GM18868 (cell line): ENCODE data around the gene PGAM2.

Experiments used
- ATAC-seq: cut with Tn5 transposase; IDR thresholded peaks from one replicate; pipeline ENCODE4 v1.9.1; 2021; ENCODE audit warnings: mild to moderate bottlenecking, moderate library complexity; ENCODE audit not compliant: unreplicated experiment

Gene PGAM2

DNA sequence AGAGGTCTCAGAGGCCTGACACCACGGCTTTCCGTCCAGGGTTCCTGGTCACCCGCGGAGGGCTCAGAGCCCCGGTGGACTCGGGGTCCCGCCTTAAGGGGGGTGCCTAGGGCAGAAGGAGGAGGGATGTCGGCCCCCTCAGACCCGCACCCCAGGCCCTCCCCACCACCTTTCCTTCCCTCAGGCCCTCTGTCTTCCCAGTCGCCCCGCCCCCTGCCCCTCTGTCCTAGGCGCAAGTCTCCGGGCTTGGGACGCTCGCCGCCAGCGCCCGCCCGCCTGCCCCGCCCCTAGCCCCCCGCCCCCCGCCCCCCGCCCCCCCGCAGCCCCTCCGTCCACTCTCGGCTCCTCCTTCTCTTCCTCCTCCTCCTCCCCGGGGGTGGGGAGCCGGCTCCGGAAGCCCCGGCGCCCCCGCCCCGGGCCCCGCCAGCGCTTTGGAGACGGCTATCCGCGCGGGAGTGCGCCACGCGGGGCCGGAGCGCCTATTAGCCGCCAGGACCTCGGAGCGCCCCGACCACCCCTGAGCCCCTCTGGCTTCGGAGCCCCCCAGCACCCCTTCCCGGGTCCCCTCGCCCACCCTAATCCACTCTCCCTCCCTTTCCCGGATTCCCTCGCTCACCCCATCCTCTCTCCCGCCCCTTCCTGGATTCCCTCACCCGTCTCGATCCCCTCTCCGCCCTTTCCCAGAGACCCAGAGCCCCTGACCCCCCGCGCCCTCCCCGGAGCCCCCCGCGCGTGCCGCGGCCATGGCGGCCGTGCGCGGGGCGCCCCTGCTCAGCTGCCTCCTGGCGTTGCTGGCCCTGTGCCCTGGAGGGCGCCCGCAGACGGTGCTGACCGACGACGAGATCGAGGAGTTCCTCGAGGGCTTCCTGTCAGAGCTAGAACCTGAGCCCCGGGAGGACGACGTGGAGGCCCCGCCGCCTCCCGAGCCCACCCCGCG, 38.8 kb upstream of the PGAM2 start, which contains the start of gene AEBP1:
AEBP1 (plus strand) TSS at position 423 of the 937 bp plus-strand sequence; CDS start at position 744, 321 bp downstream.
- no peak for ATAC-seq

DNA sequence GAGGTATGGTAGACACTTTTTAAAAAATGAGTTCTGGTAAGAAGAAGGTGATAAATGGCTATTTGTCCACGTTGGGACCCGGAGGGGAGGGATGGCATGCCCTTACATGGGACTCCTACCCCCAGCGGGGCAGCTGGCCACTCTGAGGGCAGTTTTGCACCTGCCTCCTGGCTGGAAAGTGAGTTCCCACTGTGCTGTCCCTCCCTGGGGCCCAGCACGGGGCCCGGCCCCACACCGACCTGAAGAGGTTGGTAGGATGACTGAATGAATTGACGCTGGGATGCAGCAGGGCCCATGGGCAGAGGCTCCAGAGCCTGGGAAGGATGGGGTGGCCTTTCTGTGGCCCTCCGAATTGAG, 38.2 kb upstream of the PGAM2 start:
- no peak for ATAC-seq

DNA sequence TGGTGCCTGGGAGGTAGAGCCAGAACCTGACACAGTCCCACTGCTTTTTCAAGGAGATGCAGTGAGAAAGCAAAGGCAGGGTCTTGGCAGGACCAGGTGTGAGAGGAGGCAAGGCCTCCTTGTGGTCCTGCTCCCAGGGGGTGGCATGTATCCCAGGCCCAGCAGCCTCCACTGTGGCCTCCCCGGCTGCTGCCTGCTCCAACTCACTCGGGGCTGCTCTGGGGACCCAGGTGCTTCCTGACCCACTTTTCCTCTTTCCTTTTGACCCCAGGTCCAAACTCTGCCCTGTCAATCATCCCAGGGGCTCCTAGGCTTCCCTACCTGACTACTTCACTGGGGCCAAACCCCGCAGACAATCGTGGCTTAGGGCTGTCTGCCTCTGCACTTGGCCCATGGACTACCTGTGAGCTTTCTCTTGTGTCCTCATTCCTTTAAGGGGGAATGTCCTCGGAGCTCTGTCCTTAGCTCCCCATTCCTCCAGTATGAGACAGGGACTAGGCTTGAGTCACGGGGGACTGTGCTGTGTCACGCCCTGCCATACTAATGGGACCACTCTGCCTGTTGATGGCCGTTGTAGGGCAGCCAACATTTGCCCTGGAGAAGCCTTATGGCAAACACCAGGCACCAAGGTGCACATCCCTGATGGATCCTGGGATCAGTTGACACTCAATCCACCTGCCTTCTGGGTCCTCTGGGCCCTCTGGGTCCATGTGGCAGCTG, 37.6 kb upstream of the PGAM2 start:
- no peak for ATAC-seq

DNA sequence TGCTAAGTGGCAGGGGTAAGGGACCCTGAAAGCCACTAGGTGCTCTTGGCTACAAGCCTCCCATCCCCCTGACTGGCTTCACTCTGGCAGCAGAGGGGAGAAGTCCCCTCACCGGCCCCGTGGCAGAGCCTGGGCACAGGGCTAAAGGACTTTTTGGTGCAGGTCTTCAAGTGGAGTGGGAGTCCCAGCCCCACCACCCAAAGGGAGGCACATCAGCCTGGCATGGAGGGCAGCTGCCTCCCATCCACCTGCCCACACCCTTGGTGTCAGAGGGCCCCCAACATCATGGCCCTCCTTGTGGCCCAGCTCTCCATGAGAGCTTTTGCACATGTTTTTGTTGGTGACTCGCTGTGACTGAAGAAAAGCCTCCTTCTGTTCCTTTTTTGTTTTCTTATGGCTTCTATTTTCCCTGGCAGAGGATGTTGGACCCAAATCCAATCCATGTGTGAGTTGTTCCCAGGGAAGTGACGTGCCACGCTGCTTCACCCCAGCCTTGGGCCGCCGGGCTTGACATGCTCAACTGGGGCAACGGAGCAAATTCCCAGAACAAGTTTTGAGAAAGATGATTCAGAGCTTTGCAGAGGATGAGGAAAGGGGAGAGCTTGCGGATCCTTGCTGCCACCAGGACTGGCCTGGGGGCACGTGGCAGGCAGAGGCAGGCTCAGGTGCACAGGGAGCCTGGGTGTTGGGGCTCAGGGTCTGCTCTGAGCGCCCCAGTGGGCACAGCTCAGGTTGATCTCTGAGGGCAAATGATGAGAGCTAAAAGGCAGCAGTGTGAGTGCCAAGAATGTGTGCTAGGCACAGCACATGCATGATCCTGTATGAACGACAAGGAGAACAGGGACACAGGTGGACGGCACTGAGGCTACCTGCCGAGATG, 36.8 kb upstream of the PGAM2 start:
- no peak for ATAC-seq

DNA sequence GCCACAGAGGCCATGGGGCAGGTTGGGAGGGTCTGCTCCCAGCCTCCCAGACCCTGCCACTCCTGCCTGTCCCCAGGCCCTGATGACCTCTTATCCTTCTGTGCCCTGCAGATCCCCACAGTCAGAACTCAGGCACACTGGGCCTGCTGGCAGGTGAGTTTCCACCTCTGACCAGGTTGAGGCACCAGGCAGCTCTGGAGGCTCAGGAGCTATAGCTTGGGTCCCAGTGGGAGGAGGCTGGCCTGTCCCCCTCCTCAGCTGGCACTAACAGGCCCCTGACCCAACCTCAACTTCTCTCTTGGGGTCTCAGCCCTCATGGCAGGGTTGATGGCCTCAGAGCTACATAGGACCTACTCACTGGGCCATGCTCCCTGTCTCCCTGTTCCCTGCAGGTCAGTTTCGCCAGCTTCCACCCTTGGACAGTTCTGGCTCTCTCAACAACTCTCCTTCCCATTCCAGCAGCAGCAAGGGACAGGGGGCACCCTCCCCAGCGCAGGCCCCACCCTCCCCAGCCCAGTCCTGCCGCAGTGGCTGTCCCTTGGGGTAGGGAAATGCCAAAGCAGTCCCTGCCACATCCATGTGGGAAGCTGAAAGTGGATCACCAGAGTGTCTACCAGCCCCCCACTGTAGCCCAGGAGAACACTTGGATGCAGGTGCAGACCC, 36.1 kb upstream of the PGAM2 start:
- no peak for ATAC-seq

DNA sequence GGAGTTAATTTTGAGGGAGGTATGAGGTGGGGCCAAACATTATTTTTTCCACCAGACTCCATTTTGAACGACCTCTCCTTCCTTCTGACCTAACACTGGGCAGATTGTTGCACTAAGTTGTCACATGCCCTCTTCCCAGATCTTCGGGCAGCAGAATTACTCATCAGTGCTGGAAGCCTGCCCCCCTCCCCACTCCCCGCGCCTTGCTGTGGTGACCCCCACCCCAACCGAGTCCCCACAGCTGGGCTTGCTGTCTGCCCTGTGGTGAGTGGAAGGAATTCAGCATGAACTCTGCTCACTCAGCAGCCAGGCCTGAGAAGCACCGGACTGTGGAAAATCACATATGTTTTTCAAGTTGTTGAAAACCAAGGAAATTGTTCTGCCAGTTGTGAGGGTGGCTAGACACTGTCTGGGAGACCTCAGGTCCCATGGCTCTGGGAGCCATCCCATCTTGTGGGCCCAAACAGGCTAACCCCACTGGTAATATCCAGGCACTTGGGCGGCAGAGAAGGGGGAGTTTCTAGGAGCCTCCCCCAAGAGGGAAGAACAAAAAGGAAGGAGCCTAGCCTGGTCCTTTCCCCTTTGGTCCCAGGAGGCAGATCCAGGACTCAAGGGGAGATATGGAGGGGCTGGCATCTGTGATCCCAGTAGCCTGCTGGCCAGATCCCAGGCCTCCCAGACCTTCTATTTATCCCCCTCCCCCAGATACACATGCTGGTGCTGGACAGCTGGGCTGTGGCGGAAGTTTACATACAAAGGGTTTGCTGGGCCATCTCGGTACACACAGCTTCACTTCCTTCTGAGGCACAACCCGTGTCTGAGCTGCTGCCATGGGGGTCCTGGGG, 35.3 kb upstream of the PGAM2 start:
- ATAC-seq = no peak

DNA sequence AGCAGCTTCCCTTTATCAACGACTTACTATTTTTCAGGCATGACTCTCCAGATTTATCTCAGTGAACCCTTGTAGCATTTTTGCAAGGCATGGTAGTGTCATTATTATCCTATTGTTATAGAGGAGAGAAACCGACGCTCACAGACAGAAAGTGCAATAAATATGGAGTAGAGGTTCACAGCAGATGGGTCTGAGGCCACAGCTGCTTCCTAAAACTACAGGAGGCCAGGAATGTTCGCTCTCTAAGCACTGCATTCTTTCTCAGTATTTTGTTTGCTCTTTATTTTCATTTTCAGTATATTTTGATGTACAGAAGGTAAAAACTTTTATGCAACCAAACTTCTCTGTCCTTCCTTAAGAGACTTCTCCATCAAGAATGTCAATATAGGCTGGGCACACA, 34.3 kb upstream of the PGAM2 start:
- no peak for ATAC-seq

DNA sequence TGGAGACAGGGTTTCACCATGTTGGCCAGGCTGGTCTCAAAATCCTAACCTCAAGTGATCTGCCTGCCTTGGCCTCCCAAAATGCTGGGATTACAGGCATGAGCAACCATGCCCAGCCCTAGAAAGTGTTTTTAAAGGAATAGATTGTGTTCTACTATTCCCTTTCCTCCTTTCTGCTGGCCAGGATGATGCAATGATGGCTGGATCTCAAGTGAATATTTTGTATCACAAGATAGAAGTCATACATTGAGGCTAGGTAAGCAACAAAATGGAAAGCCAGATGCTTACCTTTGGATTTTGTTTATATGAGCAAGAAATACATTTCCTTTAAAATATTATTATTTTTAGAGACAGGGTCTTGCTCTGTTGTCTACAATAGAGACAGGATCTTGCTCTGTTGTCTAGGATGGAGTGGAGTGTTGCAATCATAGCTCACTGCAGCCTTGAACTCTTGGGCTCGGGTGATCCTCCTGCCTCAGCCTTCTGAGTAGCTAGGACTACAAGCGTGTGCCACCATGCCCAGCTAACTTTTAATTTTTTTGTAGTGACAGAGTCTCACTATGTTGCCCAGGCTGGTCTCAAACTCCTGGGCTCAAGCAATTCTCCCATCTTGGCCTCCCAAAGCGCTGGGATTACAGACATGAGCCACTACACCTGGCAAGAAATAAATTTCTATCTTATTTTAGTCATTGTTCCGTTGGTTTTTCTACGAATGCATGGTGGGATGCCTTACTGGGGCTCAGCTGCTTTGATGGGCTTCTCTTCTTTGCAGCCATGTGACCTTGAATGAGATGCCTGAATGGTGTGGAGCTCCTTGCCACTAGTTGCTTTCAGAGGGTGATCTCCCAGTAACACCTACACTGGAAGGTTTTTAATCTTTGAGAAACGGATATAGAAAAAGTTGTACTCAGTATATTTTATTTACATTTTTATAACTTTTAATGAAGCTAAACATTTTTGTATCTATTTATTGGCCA, 33.0 kb upstream of the PGAM2 start:
- no peak for ATAC-seq

DNA sequence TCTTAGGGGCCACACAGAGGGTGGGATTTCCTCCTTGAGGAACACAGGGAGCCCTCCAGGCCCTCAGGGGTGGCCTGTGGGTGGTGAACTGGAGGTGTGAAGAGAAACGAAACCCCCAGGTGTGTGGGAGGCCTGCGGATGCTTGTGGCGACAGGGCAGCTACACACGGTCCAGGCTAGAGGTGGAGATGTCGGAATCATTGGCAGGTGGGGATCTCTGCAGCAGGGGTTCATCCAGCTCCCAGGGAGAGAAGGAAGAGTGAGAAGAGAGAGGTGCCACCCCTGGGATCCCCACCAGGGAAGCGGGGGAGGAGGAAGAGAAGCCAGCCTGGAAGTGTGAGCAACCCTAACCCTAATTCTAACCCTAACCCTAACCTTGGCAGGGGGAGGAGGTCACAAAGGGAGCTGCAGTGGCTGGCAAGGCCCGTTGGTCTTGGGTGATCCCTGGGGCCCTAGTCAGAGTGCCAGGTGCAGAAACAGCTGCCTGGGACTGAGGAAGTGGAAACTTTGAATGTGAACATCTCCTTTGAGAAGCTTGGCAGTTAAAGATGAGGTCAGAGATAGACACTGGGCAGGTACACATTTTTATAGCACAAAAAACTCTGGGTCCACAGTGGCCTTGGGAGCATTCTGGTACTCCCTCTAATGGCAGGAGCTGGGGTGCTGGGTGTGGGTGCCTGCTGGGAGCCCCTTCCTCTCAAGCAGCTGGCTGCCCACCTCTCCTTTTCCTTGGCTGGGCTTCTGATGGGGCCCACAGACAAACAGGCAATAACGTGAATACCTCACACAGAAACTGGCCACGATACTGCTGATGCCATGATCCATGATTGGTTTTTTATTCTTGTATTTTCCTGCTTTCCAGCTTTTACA, 31.9 kb upstream of the PGAM2 start:
- peak; percentile 68 for ATAC-seq

DNA sequence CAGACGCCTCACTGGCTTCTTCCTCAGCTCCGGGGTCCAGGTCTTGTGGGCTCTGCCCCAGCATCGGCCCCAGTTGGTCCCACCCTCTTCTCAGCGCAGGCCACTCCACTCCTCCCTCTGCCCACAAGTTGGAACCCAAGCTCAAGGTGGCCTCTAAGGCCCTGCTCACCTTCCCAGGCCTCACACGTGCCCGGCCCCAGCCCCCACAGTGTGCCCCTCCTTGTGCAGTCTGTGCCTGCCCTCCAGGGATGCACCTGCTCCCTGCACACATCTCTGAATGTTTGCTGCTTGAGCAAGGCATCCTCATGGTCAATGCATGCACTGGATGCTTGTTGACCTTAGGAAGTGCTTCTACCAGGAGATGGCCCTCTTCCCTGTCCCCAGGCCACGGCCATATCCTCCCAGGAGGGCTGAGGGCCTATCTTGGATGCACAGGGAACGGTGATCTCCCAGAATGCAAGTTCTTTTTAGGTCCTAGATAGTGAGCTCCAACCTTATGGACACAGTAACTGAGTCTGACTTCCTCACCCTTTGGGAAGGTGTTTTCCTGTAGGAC, 31.0 kb upstream of the PGAM2 start:
- ATAC-seq = no peak

DNA sequence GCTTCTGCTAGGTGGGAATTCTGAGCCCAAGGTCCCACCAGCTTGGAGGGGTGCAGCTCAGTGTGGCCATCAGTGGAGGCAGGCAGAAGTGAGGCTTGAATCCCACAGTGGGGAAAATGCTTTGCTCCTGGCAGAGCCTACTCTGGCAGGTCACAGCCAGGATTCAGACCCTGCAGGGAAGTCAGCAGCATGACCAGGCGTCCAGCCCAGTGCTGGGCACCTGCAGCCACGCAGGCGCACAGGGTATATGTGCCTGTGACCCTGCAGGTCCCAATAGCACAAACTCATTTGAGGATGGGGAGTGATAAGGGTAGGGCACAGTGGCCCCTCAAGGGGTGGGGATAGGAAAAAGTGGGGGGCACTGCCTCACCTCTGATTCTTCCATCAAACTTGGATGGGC, 30.4 kb upstream of the PGAM2 start:
- no peak for ATAC-seq

DNA sequence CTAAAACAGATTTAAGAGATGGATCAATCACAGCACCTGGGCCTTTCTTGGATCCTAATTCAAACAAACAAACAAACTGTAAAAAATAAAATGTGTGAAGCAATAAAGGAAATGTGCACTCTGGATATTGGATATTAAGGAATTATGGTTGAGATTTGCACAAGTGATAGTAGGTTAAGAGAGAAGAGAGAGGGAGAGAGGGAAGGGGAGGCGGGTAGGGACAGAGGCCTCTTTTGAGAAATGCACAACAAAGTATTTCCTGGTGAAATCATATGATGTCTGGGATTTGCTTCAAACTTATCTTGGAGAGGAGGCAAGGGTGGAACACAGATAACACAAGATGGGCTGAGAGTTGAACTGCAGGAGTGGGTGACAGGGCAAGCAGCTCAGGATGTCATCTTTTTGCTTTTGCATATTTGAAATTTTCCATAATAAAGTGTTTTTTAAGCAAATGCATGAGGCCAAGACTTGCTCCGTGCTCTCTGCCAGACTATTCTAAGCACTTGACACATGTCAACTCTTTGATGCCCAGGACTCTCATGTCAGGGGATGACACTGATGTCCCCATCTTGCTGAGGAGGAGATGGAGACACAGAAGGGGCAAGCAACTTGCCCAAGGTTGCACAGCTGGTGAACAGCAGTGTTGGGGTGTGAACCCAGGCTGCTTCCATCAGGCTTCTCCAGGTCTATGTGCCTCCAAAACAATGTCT, 29.7 kb upstream of the PGAM2 start:
- no peak for ATAC-seq

DNA sequence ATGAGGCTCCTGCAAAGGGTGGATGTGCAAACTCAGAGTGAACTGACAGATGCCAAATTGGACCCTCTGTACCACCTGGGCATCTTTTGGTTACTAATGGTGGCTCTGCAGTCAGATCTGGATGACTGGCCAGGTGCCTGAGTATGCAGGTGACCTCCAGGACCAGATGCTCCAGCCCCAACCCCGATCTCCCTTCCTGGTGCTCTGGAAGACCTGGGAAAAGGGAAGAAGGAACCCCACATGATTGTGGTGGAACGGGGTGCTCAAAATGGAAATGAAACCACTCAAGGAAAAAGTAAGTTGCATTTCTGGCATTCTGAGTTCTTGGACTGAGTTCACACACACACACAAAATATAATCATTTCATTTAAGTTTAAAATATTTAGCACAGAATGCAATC, 29.0 kb upstream of the PGAM2 start:
- ATAC-seq = no peak

DNA sequence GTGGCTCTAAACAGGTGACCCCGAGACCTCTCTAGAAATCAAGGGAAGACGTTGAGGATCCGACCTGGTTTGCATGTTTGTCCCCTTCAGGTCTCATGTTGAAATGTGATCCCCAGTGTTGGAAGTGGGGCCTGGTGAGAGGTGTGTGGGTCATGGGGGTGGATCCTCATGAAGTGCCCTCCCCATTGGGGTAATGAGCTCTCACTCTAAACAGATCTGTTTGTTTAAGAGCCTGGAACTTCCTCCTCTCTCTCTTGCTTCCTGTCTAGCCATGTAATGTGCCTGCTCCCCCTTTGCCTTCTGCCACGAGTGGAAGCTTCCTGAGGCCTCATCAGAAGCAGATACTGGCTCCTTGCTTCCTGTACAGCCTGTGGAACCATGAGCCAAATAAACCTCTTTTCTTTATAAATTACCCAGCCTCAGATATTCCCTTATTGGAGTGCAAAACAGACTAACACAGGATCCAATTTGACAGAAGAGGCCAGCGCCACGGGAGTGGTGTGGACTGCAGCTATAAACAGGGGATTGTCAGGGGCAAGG, 27.8 kb upstream of the PGAM2 start:
- no peak for ATAC-seq

DNA sequence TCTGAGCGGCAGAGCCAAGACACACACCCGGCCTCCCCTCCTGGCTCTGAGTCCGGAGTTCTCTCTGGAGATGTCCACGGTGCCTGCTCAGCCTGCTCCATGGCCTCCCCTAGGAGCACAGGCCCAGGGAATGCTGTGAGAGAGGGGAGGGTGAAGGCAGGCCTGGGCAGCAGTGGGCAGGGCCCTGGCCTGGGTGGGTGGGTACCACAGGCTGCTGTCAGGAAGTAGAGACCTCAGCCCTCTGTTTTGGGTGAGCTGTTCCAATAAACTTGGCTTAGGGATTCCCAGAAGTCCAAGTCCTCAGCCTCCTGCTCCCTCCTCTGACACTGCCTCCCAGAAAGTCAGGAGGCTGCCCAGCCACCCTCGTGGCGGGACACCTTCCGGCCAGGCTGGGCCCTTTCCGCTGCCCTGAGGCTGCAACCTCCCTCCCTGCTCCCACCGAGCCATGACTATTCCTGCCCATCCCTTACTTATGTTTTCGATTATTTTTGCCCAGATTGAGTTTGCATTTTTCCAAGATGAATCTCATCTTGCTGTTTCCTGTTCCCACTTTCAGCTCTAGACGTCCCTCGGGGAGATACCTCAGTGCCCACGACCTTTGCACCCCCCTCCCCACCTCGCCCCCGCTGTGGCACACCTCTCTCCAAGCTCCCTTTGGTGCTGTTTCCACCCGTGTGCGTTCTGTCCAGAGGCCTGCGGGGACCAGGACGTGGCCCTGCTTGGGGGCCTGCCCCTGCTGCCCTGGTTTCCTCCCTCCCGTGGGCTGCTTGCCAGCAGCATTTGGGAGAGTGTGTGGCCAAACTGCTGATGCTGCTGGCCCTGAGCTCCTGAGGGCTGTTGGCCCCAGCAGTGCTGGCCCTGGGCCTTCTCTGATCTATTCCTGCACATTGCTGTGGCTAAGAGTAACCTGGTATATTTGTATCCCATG, 22.8 kb upstream of the PGAM2 start:
- no peak for ATAC-seq
